HEK293 (cell line): ENCODE measurements around the gene FOSL1.

Source experiments
- FEZF1 ChIP-seq: fragments of 450-650 bp; formaldehyde crosslinking; IDR thresholded peaks from 2 replicates; pipeline ENCODE4 v1.5.1; 2016; ENCODE audit warnings: missing biosample characterization, missing genetic modification characterization
- ZFP3 ChIP-seq: fragments of 450-650 bp; formaldehyde crosslinking; IDR thresholded peaks from 2 replicates; pipeline ENCODE4 v1.5.1; 2016; ENCODE audit warnings: low read depth, missing biosample characterization, missing genetic modification characterization
- ZNF10 ChIP-seq: fragments of 450-650 bp; formaldehyde crosslinking; IDR thresholded peaks from 2 replicates; pipeline ENCODE4 v1.5.1; 2017; ENCODE audit warnings: missing biosample characterization, missing genetic modification characterization
- ZNF548 ChIP-seq: fragments of 450-650 bp; formaldehyde crosslinking; IDR thresholded peaks from 2 replicates; pipeline ENCODE4 v1.5.1; 2016; ENCODE audit warnings: missing biosample characterization, missing genetic modification characterization
- ZNF692 ChIP-seq: fragments of 450-650 bp; formaldehyde crosslinking; IDR thresholded peaks from 2 replicates; pipeline ENCODE4 v1.5.1; 2016; ENCODE audit warnings: missing biosample characterization, missing genetic modification characterization
- ZNF776 ChIP-seq: fragments of 450-650 bp; formaldehyde crosslinking; IDR thresholded peaks from 2 replicates; pipeline ENCODE4 v1.5.0; 2017; ENCODE audit warnings: missing biosample characterization, missing genetic modification characterization, borderline replicate concordance
- ZNF843 ChIP-seq: fragments of 450-650 bp; formaldehyde crosslinking; IDR thresholded peaks from 2 replicates; pipeline ENCODE4 v1.5.1; 2016; ENCODE audit warnings: missing biosample characterization, missing genetic modification characterization
- ZSCAN18 ChIP-seq: fragments of 450-650 bp; formaldehyde crosslinking; IDR thresholded peaks from 2 replicates; pipeline ENCODE4 v1.5.1; 2016; ENCODE audit warnings: missing biosample characterization, missing genetic modification characterization
- TF ChIP-seq, protein P1 (sequence below): fragments of 450-650 bp; formaldehyde crosslinking; IDR thresholded peaks from 2 replicates; pipeline ENCODE4 v1.5.1; 2016; ENCODE audit warnings: missing biosample characterization, missing genetic modification characterization

GRCh38 chr11:65917434-65918210 lies 17.4 kb upstream of the FOSL1 start:
- no peak for TF ChIP-seq ZFP3 (tag by site-specific recombination)
- TF ChIP-seq, protein P1, sequence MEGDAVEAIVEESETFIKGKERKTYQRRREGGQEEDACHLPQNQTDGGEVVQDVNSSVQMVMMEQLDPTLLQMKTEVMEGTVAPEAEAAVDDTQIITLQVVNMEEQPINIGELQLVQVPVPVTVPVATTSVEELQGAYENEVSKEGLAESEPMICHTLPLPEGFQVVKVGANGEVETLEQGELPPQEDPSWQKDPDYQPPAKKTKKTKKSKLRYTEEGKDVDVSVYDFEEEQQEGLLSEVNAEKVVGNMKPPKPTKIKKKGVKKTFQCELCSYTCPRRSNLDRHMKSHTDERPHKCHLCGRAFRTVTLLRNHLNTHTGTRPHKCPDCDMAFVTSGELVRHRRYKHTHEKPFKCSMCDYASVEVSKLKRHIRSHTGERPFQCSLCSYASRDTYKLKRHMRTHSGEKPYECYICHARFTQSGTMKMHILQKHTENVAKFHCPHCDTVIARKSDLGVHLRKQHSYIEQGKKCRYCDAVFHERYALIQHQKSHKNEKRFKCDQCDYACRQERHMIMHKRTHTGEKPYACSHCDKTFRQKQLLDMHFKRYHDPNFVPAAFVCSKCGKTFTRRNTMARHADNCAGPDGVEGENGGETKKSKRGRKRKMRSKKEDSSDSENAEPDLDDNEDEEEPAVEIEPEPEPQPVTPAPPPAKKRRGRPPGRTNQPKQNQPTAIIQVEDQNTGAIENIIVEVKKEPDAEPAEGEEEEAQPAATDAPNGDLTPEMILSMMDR, result no peak
- no peak for TF ChIP-seq FEZF1 (tag by site-specific recombination)
- TF ChIP-seq ZNF692 (tag by site-specific recombination), result no peak
- no peak for TF ChIP-seq ZNF776 (tag by site-specific recombination)
- no peak for TF ChIP-seq ZSCAN18
- TF ChIP-seq ZNF843 (tag by site-specific recombination), result no peak
- TF ChIP-seq ZNF10 (tag by site-specific recombination), result no peak
- TF ChIP-seq ZNF548, result no peak
